GM18498 (cell line): Measurements from ENCODE around the gene SBF2.
"Not testable (repeated sequence)": the region's sequence is repeated elsewhere in the genome, so short reads cannot be mapped to it uniquely, and the experiment has no call there.

Source experiments
- ATAC-seq: cut with Tn5 transposase; IDR thresholded peaks from one replicate; pipeline ENCODE4 v1.9.1; 2021; ENCODE audit warnings: mild to moderate bottlenecking, moderate library complexity; ENCODE audit not compliant: unreplicated experiment

SBF2 gene

DNA sequence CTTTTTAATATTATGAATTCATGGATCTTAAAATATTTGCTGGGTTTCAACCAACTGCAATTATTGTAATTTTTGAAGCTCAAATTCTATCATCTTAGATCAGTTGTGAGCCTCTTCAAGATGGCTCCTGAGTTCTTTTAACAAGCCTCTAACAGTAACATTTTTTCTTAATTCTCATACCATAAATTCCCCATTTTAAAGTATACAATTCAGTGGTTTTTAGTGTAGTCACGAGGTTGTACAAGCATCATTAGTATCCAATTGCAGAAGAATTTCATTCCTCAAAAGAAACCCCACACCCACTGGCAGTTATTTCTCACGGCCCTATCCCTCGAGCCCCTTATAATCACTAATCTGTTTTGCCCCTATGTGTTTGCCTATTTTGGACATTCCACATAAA, 270.8 kb downstream of the SBF2 start:
- no peak for ATAC-seq

DNA sequence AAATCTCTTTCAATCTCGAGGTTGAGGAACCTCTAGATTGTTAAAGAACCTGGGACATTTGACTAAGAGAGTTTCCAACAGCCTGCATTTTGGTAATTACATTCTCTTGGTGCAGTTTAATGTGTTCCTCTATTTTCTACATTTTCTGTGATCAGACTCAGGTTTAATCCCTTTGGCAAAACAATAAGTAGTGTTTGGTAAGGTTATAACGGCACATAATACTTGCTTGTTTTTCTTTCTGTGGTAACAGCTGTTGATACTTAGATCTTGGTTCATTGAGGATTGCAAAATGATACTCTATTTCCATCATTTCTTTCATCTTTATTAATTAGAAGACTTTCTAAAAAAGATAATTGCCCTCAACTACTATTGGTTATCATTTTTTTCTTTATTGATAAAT, 271.3 kb downstream of the SBF2 start:
- ATAC-seq = no peak

DNA sequence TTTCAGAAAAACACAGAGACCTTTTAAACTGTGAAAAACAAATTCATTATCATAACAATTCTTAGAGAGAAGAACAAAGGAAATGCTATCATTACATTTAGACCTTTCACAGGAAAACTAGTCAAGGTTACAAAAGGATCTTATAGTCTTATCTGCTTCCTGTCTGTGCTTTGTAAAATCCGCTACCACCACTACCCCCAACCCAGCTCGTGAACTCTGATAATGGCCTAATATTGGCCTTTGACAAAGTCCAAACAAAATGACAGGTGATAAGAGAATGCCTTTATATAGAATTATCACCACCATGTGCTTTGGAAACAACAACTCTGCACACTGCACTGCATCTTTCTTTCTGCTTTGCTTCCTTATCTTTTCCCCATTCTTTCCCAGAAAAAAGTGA, 272.5 kb downstream of the SBF2 start:
- no peak for ATAC-seq

DNA sequence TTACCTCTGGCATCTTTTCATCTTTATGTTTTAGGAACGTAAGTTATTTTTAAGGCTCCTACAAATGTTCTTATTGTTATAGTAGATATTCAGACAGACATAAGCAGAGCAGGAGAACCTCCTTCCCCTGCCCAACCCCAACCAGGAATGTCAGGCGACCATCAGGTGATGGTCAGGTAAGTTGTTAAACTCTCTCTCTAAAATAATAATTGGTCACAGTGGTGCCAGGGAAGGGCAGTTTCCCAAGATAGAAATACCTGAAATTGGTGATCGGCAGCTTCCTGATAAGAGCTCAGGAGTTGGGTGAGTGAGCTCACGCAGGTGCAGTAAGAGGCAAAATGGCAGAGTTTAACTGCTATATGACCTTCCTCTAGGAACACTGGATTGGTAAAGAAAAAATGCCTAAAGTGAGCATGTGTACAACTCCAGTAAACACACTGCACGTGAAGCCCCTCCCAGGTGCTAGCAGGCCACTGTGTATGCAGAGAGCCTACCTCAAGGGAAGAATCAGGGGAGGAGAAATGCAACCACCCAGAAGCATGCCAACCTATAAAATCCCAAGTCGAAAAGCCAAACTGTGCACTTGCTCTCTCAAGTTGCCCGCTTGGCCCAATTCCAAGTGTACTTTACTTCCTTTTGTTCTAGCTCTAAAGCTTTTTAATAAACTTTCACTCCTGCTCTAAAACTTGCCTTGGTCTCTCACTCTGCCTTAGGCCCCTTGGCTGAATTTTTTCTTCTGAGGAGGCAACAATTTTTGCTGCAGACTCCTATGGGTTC, 273.9 kb downstream of the SBF2 start:
- no peak for ATAC-seq

DNA sequence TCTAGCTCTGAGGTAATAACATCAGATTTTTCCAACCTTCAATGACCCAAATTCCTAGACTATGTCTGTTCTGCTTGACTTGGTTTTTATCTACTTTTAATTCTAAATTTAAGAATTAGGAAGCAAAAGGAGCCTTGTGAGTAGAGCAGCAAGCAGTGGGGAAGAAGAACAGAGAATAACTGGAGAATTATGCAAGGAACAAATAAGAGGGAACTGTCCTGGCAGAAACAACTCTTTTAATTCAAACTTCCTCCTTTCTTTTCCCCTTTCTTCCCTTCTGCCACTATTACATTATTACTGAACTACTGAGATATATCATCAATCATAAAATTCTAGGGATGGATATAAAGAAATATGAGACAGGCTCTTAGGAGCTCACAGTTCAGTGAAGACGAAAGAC, 276.1 kb downstream of the SBF2 start:
- ATAC-seq = no peak

DNA sequence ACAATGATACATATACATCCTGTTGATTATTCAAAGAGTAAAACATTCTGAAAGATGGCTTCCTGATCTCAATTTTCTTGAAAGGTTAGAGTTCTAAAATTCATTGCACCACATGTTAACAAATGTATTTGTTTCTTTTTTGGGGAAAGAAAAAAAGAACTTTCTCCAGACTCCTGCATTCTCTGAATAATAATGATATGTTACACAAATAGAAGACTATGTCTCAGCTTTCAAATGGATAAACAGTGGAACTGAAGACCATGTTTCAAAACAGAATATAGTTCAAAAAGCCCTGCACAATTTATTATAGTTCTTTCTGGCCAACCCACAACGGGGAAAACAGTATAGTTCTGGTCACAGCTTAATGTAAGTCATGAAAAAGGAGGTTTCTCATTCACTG, 277.0 kb downstream of the SBF2 start:
- no peak for ATAC-seq

DNA sequence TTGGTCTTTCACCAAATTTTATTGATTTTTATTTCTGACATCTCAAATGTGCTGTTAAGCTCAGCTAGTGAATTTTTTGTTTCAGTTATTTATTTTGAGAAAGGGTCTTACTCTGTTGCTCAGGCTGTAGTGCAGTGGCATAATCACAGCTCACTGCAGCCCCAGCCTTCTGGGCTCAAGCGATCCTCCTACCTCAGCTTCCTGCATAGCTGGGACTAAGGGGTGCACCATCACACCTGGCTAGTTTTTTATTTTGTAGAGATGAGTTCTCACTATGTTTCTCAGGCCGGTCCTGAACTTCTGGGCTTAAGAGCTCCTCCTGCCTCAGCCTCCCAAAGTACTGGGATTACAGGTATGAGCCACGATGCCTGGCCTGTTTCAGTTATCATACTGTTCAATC, 282.0 kb downstream of the SBF2 start:
- ATAC-seq = no peak

DNA sequence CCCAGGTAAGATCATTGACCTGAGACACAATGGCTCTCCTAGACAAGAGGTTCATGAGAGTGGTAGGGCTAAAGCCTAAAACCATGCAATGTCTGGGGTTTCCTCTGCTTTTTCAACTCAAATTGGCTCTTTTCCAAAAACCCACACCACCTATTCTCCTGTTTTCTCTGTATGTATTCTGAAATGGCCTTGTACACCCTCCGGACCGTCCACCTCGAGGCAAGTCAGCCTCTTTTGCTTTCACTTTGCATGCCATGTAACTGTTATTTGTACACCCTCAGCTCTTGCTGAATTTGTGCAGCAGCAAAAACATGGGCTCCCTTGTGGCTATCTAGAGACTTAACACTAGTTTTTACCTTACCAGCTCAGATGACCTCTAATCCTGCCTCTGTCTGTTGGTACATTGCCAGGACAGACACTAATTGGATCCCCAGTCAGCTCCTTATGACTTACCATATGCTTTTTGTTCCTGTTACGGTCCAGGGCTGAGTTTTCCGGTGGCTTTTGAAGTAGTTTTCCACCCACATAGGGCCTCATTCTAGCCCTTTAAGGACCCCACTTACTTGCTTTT, 288.0 kb downstream of the SBF2 start:
- no peak for ATAC-seq

DNA sequence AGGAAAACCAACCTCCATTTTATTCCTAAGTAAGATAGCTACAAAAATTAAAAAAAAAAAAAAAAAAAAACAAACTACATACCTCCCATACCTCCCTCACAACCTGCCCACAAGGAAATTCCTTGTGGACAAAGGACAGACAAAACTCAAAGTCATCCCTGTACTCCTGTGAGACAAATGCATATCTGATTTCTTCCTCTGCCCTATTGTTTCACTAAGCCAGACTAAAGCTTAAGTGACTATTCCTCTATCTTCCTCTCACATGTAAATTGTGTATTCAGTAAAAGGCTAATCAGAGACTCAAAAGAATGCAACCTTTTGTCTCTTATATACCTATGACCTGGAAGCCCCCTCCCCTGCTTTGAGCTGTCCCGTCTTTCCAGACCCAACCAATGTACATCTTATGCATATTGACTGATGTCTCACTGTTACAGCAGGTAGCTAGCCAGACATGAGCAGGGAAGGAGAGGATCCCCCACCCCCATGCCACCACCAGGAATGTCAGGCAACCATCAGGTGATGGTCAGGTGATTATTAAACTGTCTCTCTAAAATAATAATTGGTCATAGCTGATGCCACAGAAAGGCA, 289.4 kb downstream of the SBF2 start:
- ATAC-seq = no peak

DNA sequence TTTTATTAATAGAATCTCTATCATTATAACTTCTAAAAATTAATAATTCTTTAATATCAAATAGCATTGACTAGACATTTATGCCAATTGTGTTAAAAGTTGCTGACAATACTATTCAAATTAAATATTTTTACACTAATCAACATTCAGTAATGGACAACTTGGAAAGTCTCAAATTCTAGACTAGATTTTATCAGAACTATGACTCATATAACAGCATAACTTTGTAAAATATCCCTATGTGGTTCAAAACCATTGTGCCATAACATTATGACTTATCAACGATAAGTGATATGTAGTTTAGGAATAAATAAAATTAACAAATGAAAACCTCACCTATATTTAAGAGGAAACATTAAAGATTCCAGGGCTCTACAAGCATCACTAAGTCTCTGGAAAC, 291.8 kb downstream of the SBF2 start:
- ATAC-seq = no peak

DNA sequence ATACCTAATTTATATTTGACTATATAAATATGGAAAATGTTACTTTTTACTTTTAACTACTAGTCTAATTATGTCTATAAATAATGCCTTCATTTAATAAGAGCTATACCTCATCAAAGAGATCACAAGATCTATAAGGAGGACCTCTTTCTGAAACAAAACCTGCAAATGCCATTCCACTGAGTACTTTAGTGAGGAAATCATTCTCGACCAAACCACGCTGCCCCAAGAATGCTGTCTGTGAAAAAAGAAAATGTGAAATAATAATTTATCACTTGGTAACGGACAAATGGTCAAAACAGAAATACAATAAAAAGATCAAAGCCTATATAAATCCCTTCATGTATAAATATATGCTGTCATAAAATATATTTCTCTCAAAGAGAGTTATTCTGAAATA, 301.7 kb downstream of the SBF2 start:
- ATAC-seq = no peak

DNA sequence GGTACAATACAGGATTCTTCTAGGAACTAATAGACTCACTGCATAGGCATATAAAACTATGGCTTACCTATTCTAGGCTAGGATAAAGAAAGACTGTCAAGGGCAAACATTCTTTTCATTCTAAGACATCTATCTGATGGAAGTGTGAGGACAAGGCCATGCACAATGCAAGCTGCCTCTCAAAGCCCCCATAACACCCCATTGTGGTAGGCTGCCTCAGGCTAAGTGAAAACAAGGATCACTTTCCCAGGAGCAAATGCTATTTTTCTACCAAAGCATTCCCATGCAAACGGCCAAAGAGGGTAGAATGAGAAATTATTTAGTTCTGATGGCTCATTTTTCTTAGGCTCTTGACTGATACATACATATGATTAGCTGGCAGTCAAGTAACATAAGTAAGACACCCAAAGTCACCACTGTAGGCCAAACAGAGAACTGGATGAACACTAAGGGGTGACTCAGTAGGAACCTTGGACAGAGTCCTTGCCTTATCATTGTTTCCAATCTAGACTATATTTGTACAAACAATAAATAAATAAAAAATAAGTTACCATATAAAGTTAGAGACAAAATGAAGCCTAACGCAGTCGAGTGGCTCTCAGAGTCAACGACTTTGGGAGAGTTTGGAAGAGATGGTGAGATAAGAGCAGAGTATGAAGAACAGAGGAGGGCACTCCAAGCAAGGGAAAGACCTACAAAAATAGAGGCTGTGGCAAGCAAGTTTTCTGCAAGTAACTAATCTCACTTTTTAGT, 303.6 kb downstream of the SBF2 start:
- no peak for ATAC-seq

DNA sequence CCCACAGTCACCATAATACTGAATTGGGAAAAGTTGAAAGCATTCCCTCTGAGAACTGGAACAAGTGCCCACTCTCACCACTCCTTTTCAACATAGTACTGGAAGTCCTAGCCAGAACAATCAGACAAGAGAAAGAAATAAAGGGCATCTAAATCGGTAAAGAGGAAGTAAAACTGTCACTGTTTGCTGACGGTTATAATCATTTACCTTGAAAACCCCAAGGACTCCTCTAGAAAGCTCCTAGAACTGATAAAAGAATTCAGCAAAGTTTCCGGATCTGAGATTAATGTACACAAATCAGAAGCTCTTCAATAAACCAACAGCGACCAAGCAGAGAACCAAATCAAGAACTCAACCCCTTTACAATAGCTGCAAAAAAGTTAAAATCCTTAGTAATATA, 306.7 kb downstream of the SBF2 start:
- ATAC-seq = not testable (repeated sequence)

DNA sequence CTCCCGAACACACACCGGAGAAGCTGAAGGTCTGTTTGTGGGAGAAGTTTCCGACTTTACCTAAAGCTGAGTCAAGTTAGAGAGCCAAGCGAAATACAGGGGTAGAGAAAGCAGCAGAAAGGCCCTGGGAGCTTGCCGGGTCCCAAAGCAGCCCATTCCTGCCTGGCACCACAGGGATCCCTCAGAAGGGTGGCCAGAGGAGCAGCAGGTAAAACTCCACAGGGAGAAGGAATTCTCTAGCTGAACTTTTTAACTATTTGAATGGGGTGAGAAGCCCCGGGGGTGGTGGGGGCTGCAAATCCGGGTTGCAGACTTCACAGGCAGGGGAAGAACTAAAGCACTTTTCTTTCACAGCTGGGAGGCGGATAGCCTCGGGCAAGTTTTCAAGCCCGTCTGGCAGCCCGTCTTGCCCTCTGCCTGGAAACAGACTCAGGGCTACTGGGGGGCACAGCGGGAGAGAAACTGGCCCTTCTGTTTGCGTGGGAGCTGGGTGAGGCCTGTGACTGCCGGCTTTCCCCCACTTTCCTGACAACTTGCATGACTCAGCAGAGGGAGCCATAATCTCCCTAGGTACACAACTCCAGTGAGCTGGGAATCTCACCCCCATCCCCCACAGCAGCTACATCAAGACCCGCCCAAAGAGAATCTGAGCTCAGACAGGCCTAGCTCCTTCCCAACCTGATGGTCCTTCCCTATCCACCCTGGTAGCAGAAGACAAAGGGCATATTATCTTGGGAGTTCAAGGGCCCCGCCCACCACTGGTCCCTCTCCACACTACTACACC, 311.0 kb downstream of the SBF2 start:
- no peak for ATAC-seq

DNA sequence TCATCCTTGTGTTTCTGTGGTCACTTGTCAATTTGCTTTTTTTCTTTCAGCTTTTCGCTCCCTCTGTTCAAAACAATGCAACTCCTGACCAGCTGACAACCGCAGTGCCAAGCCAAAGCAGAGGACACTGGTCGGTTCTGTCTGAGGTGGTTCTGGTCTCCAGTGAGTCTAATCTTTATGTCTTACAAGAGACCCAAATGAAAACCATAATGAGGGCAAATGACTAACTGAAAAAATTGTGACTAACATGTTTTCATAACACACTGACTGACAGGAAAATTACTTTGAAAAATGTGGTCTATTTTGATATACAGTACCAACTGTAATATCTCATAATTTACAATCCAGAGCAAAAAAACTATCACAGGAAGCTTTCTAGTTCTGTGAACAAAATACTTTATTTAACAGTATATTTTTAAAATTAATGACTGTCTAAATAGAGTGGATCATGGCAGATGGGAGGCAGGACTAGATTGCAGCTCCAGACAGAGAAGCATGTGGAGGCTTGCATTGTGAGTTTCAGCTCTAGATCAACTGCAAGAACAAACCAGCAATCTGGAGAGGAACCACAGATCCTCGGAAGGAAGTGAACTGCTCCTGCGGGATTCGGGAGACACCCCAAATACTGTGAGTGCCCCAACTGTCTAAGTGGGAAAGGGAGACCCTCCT, 311.8 kb downstream of the SBF2 start:
- no peak for ATAC-seq

DNA sequence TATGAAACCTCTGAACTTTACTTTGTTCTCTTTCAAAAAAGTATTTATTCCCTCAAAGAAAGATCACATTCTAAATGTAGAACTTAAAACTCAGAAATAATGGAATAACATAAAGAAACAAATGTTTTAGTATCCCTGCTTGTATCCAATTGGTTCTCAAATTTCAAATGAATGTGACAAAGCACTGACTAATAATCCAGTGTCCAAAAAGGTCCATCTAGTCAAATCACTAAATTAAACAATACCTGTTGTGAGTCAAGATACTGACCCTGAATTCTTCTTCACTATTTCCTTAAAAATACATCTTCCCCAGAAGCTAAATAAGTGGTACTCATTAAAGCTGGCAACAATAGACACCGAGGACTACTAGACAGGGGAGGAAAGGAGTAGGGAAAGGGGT, 313.1 kb downstream of the SBF2 start:
- no peak for ATAC-seq

DNA sequence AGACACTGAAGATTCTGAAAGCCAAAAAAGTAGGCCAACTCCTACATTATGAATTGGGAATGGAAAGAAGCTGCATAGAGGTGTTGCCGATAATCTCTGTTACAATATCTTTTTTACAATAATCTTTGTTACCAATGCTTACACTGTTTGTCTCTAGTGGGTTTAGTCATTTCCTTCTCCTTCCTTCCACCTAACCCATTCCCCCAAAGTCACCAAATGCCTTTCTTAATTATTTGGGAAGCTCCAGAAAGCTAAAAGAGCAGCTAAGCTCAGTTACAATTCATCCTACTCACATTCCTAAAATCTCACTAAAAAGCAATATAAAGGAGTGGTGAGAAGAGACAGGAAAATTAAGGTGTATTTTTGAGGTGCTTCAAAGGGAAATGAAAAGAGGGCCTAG, 316.5 kb downstream of the SBF2 start:
- no peak for ATAC-seq

DNA sequence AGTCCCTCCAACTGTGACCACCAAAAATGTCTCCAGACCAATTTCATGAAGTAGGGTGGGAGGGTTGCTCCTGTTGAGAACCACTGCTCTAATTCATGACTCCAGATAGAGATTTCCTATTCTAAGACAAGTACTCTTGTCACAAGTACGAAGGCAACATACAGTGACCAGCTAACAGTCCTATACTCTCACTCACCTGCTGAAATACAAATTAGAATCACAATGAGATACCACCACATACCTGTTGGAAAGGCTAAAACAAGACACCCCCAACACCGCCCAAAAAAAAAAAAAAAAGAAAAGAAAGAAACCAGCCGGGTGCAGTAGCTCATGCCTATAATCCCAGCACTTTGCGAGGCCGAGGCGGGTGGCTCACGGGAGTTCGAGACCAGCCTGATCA, 319.6 kb downstream of the SBF2 start:
- no peak for ATAC-seq

DNA sequence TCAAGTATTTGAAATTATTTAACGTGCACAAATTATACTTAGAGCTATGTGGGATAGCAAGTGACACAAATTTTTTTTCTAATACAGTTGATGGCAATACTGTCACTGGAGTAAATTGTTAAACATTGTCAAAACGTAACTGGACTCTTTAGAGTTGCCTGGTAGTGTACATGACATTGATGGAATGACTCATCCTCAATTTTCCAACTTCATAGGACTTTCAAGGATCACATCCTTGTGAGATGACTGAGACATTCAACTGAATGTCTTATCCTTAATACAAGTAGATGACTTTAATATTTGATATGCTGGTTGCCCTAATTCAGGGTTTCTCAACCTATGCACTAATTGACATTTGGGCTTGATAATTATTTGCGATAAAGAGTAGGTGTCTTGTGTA, 320.1 kb downstream of the SBF2 start:
- no peak for ATAC-seq

DNA sequence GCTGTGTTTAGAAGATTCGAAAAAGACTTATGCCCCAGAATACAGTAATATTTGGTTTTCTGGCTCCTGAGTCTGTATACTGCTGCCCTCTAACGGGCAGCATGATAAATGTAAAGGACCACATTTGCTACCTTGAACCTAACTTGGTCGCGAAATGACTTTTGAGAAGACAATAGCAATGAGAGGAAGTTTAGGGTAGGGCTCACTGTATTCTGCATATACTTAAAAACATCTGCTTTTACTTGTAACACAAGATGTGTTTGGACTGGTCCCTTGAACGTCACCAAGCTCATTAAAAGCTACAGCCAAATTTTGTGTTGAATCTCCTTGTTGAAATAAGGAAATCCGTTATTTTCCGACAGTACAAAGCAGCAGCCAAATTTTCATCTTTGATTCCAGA, 321.0 kb downstream of the SBF2 start:
- peak; percentile 63 for ATAC-seq

DNA sequence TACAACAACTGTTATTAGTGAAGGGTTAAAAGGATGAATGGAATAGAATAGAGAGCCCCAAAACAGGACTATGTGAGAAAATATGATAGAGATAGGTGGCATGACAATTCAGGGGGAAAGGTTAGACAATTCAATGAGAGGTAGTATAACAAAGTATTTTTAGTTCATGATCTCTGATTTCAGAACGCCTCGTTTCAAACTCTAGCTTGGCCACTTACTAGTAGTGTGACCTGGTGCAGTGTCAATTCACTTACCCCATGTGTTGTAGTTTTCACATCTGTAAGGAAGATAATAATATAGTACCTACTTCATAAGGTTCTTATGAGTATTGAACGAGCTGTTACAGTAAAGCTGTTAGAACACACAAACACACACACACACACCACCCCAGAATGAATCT, 322.1 kb downstream of the SBF2 start:
- ATAC-seq = no peak
